SU-DHL-6 (cell line): ENCODE results near the gene RAB10.

Experiments
- CTCF ChIP-seq: fragments of 200-600 bp; sonication (generic); IDR thresholded peaks from one replicate; pipeline ENCODE4 v1.5.1; 2017; ENCODE audit warnings: antibody characterized with exemption, mild to moderate bottlenecking, low read length, moderate library complexity; ENCODE audit not compliant: insufficient read depth, poor library complexity, severe bottlenecking
- EZH2phosphoT487 ChIP-seq: fragments of 200-600 bp; sonication (generic), shearing (Covaris generic); conservative IDR thresholded peaks from 2 replicates; pipeline ENCODE4 v1.6.1; 2018; ENCODE audit warnings: mild to moderate bottlenecking, antibody characterized with exemption, low read length, moderate library complexity, mixed read lengths

GRCh38 chr2:26043862-26044696 is 10.2 kb downstream of the RAB10 start:
- TF ChIP-seq CTCF (no peak), EZH2phosphoT487 (no peak)
